ENCODE data around the gene ZBTB2. TPM values are rescaled to one million over a fixed set of nuclear protein-coding genes. Genes with fewer than 3 reads are reported as not detected.

Gene ZBTB2
- total and polyA plus RNA-seq, 4 experiments from 2014 or later, result 19.6 to 29.5 (median 26.7) TPM

GRCh38 chr6:151408858-151409257 lies 17.5 kb upstream of the ZBTB2 start:
- CTCF ChIA-PET (ENCODE audit: partially characterized antibody), result interaction anchor here (5.2 kb wide), 1 partner anchor 68 kb away, joined by 35 read pairs; no protein-coding TSS in a partner anchor
- no peak overlapping the region for H3K4me3 Mint-ChIP-seq

GRCh38 chr6:151403919-151404308 lies 12.6 kb upstream of the ZBTB2 start:
- Mint-ChIP-seq H3K4me1 (peaks cover 28 to 55% (median 42%) of the 10 kb centered on the region in 4 donors), H3K27me3 (no peaks in the 10 kb centered on the region), H3K9me3 (no peaks in the 10 kb centered on the region), H3K36me3 (peaks cover 11 to 34% of the 10 kb centered on the region in 2 donors), H3K27ac (peak overlapping the region in 5 of 7 donors; percentile 4 to 79 (median 50)), H3K4me3 (no peak overlapping the region)
- Histone ChIP-seq H3K9me3 (ENCODE audit: control insufficient read depth in 1 of 2, low read length in 2 of 2) (no peaks in the 10 kb centered on the region), H3K4me3 (ENCODE audit: low read length in 2 of 2) (no peak overlapping the region), H3K27me3 (ENCODE audit: insufficient read depth, low read length) (no peaks in the 10 kb centered on the region), H3K27ac (ENCODE audit: low read depth, low read length) (no peak overlapping the region), H3K4me1 (ENCODE audit: insufficient read depth, low read length) (peaks cover 30% of the 10 kb centered on the region), H3K36me3 (ENCODE audit: insufficient read depth, low read length) (peaks cover 3% of the 10 kb centered on the region)
- ChIA-PET POLR2A (ENCODE audit: partially characterized antibody) (no interaction called here), CTCF (ENCODE audit: partially characterized antibody) (interaction anchor here (1.0 to 5.2 kb wide), 2 partner anchors 69 to 73 kb away, joined by 3 to 35 read pairs; no protein-coding TSS in a partner anchor)
- DNase-seq, result no peak
- intact Hi-C loops (cut with micrococcal nuclease), result no loop called here

More at GRCh38 chr6:151408858-151409257, 17.5 kb upstream of the ZBTB2 start:
- Mint-ChIP-seq H3K27me3 (no peaks in the 10 kb centered on the region), H3K36me3 (peaks cover 14 to 32% of the 10 kb centered on the region in 2 donors), H3K4me1 (peaks cover 20 to 30% (median 26%) of the 10 kb centered on the region in 4 donors), H3K9me3 (no peaks in the 10 kb centered on the region), H3K27ac (peak overlapping the region in 6 of 7 donors; percentile 1 to 79 (median 48))
- no peaks in the 10 kb centered on the region for H3K9me3 ChIP-seq (ENCODE audit: control insufficient read depth in 1 of 2, low read length in 2 of 2)
- intact Hi-C loops (cut with micrococcal nuclease), result no loop called here
- no peak overlapping the region for H3K27ac ChIP-seq (ENCODE audit: low read depth, low read length)
- H3K27me3 ChIP-seq (ENCODE audit: insufficient read depth, low read length), result no peaks in the 10 kb centered on the region
- no peak for DNase-seq
- peaks cover 12% of the 10 kb centered on the region for H3K4me1 ChIP-seq (ENCODE audit: insufficient read depth, low read length)
- POLR2A ChIA-PET (ENCODE audit: partially characterized antibody), result interaction anchor here (1.0 kb wide), 1 partner anchor 43 kb away, joined by 3 read pairs; the partner anchor contains the start of gene RMND1
- peaks cover 8% of the 10 kb centered on the region for H3K36me3 ChIP-seq (ENCODE audit: insufficient read depth, low read length)
- no peak overlapping the region for H3K4me3 ChIP-seq (ENCODE audit: low read length in 2 of 2)

GRCh38 chr6:151402228-151402627 lies 10.9 kb upstream of the ZBTB2 start:
- CTCF ChIA-PET (ENCODE audit: partially characterized antibody), result no interaction called here
- Mint-ChIP-seq H3K4me3 (no peak overlapping the region), H3K27ac (peak overlapping the region in 2 of 7 donors; percentile 54 to 57)

GRCh38 chr6:151400473-151400872 lies 9.1 kb upstream of the ZBTB2 start:
- H3K27ac ChIP-seq (ENCODE audit: low read depth, low read length), result no peak overlapping the region
- H3K4me3 ChIP-seq (ENCODE audit: low read length in 2 of 2), result no peak overlapping the region
- ChIA-PET POLR2A (ENCODE audit: partially characterized antibody) (interaction anchor here (2.5 kb wide), 1 partner anchor 51 kb away, joined by 8 read pairs; the partner anchor contains the start of gene RMND1), CTCF (ENCODE audit: partially characterized antibody) (interaction anchor here (1.0 kb wide), 1 partner anchor 10 kb away, joined by 3 read pairs; no protein-coding TSS in a partner anchor)
- H3K4me3 Mint-ChIP-seq, result peak overlapping the region in 5 of 8 donors; percentile 7 to 29 (median 17)
- intact Hi-C loops (cut with micrococcal nuclease), result loop anchor here (1.0 kb wide), 1 partner anchor 8 kb away; no protein-coding TSS in a partner anchor
- no peaks in the 10 kb centered on the region for H3K9me3 Mint-ChIP-seq
- H3K4me1 Mint-ChIP-seq, result peaks cover 43 to 74% (median 58%) of the 10 kb centered on the region in 4 donors
- no peaks in the 10 kb centered on the region for H3K27me3 Mint-ChIP-seq
- H3K36me3 ChIP-seq (ENCODE audit: insufficient read depth, low read length), result peaks cover 8% of the 10 kb centered on the region
- H3K4me1 ChIP-seq (ENCODE audit: insufficient read depth, low read length), result peaks cover 62% of the 10 kb centered on the region
- no peaks in the 10 kb centered on the region for H3K27me3 ChIP-seq (ENCODE audit: insufficient read depth, low read length)
- no peak for DNase-seq
- peak overlapping the region in 5 of 7 donors; percentile 20 to 90 (median 38) for H3K27ac Mint-ChIP-seq
- no peaks in the 10 kb centered on the region for H3K9me3 ChIP-seq (ENCODE audit: control insufficient read depth in 1 of 2, low read length in 2 of 2)
- peaks cover 8 to 32% of the 10 kb centered on the region in 2 donors for H3K36me3 Mint-ChIP-seq

More at GRCh38 chr6:151402228-151402627, 10.9 kb upstream of the ZBTB2 start:
- POLR2A ChIA-PET (ENCODE audit: partially characterized antibody), result interaction anchor here (1.1 kb wide), 1 partner anchor 11 kb away, joined by 3 read pairs; the partner anchor contains the start of gene ZBTB2
- H3K36me3 ChIP-seq (ENCODE audit: insufficient read depth, low read length), result peaks cover 8% of the 10 kb centered on the region
- H3K27me3 Mint-ChIP-seq, result no peaks in the 10 kb centered on the region
- H3K4me3 ChIP-seq (ENCODE audit: low read length in 2 of 2), result no peak overlapping the region
- peaks cover 5 to 34% of the 10 kb centered on the region in 2 donors for H3K36me3 Mint-ChIP-seq
- no peaks in the 10 kb centered on the region for H3K9me3 Mint-ChIP-seq
- intact Hi-C loops (cut with micrococcal nuclease), result no loop called here
- no peaks in the 10 kb centered on the region for H3K9me3 ChIP-seq (ENCODE audit: control insufficient read depth in 1 of 2, low read length in 2 of 2)
- DNase-seq, result no peak
- peaks cover 46% of the 10 kb centered on the region for H3K4me1 ChIP-seq (ENCODE audit: insufficient read depth, low read length)
- no peak overlapping the region for H3K27ac ChIP-seq (ENCODE audit: low read depth, low read length)
- no peaks in the 10 kb centered on the region for H3K27me3 ChIP-seq (ENCODE audit: insufficient read depth, low read length)
- H3K4me1 Mint-ChIP-seq, result peaks cover 37 to 68% (median 53%) of the 10 kb centered on the region in 4 donors

GRCh38 chr6:151399679-151400078 lies 8.3 kb upstream of the ZBTB2 start:
- Mint-ChIP-seq H3K4me1 (peaks cover 47 to 81% (median 65%) of the 10 kb centered on the region in 4 donors), H3K4me3 (peak overlapping the region in 3 of 8 donors; percentile 17 to 49 (median 29)), H3K27me3 (no peaks in the 10 kb centered on the region), H3K36me3 (peaks cover 8 to 32% of the 10 kb centered on the region in 2 donors), H3K9me3 (no peaks in the 10 kb centered on the region), H3K27ac (peak overlapping the region in 2 of 7 donors; percentile 9 to 14)
- peaks cover 70% of the 10 kb centered on the region for H3K4me1 ChIP-seq (ENCODE audit: insufficient read depth, low read length)
- H3K4me3 ChIP-seq (ENCODE audit: low read length in 2 of 2), result no peak overlapping the region
- intact Hi-C loops (cut with micrococcal nuclease), result loop anchor here (1.0 kb wide), 1 partner anchor 7 kb away; no protein-coding TSS in a partner anchor
- H3K27ac ChIP-seq (ENCODE audit: low read depth, low read length), result no peak overlapping the region
- ChIA-PET POLR2A (ENCODE audit: partially characterized antibody) (interaction anchor here (1.2 to 2.5 kb wide), 2 partner anchors 9 to 52 kb away, joined by 3 to 8 read pairs; partner anchors contain the start of gene RMND1), CTCF (ENCODE audit: partially characterized antibody) (interaction anchor here (0.6 to 1.0 kb wide), 2 partner anchors 9 to 71 kb away, joined by 3 read pairs; no protein-coding TSS in a partner anchor)
- H3K9me3 ChIP-seq (ENCODE audit: control insufficient read depth in 1 of 2, low read length in 2 of 2), result no peaks in the 10 kb centered on the region
- H3K36me3 ChIP-seq (ENCODE audit: insufficient read depth, low read length), result peaks cover 8% of the 10 kb centered on the region
- no peaks in the 10 kb centered on the region for H3K27me3 ChIP-seq (ENCODE audit: insufficient read depth, low read length)
- no peak for DNase-seq

GRCh38 chr6:151393410-151393809 lies 2.1 kb upstream of the ZBTB2 start:
- Histone ChIP-seq H3K27ac (ENCODE audit: low read depth, low read length) (peak overlapping the region; percentile 83), H3K9me3 (ENCODE audit: control insufficient read depth in 1 of 2, low read length in 2 of 2) (no peaks in the 10 kb centered on the region), H3K27me3 (ENCODE audit: insufficient read depth, low read length) (no peaks in the 10 kb centered on the region), H3K36me3 (ENCODE audit: insufficient read depth, low read length) (peaks cover 5% of the 10 kb centered on the region), H3K4me1 (ENCODE audit: insufficient read depth, low read length) (peaks cover 71% of the 10 kb centered on the region), H3K4me3 (ENCODE audit: low read length in 2 of 2) (no peak overlapping the region)
- Mint-ChIP-seq H3K4me3 (peak overlapping the region; percentile 91 to 98 (median 96)), H3K4me1 (peaks cover 47 to 79% (median 60%) of the 10 kb centered on the region in 4 donors), H3K27ac (peak overlapping the region in 6 of 7 donors; percentile 95 to 99 (median 98)), H3K27me3 (peaks cover 0 to 2% of the 10 kb centered on the region in 2 donors), H3K36me3 (peaks cover 3 to 29% of the 10 kb centered on the region in 2 donors), H3K9me3 (peaks cover 0 to 4% (median 0%) of the 10 kb centered on the region in 8 donors)
- POLR2A ChIA-PET (ENCODE audit: partially characterized antibody), result interaction anchor here (1.0 to 3.8 kb wide), 8 partner anchors 13 to 792 kb away, joined by 3 to 16 read pairs (median 4); partner anchors contain the start of gene RMND1
- DNase-seq, result no peak
- intact Hi-C loops (cut with micrococcal nuclease), result loop anchor here (5.0 kb wide), 3 partner anchors 56 to 909 kb away; partner anchors contain the start of gene MTHFD1L
- CTCF ChIA-PET (ENCODE audit: partially characterized antibody), result interaction anchor here (1.1 to 6.3 kb wide), 2 partner anchors 13 to 17 kb away, joined by 4 to 55 read pairs; no protein-coding TSS in a partner anchor

GRCh38 chr6:151392427-151392826 lies 1.1 kb upstream of the ZBTB2 start:
- intact Hi-C loops (cut with micrococcal nuclease), result loop anchor here (1.0 to 5.0 kb wide), 5 partner anchors 8 to 910 kb away; partner anchors contain the start of gene MTHFD1L
- peaks cover 72% of the 10 kb centered on the region for H3K4me1 ChIP-seq (ENCODE audit: insufficient read depth, low read length)
- Mint-ChIP-seq H3K36me3 (peaks cover 3 to 24% of the 10 kb centered on the region in 2 donors), H3K4me3 (peak overlapping the region; percentile 91 to 98 (median 96)), H3K4me1 (peaks cover 44 to 78% (median 59%) of the 10 kb centered on the region in 4 donors), H3K9me3 (peaks cover 0 to 4% (median 0%) of the 10 kb centered on the region in 8 donors), H3K27ac (peak overlapping the region; percentile 95 to 99 (median 98)), H3K27me3 (peaks cover 0 to 2% of the 10 kb centered on the region in 2 donors)
- peak overlapping the region; percentile 53 to 86 for H3K4me3 ChIP-seq (ENCODE audit: low read length in 2 of 2)
- peak overlapping the region; percentile 83 for H3K27ac ChIP-seq (ENCODE audit: low read depth, low read length)
- DNase-seq, result no peak
- no peaks in the 10 kb centered on the region for H3K9me3 ChIP-seq (ENCODE audit: control insufficient read depth in 1 of 2, low read length in 2 of 2)
- POLR2A ChIA-PET (ENCODE audit: partially characterized antibody), result interaction anchor here (1.3 to 1.9 kb wide), 6 partner anchors 14 to 793 kb away, joined by 3 to 9 read pairs (median 4); partner anchors contain the start of gene RMND1
- CTCF ChIA-PET (ENCODE audit: partially characterized antibody), result interaction anchor here (0.6 to 6.3 kb wide), 2 partner anchors 14 to 59 kb away, joined by 3 to 55 read pairs; no protein-coding TSS in a partner anchor
- no peaks in the 10 kb centered on the region for H3K36me3 ChIP-seq (ENCODE audit: insufficient read depth, low read length)
- H3K27me3 ChIP-seq (ENCODE audit: insufficient read depth, low read length), result no peaks in the 10 kb centered on the region

Data from CD4-positive, alpha-beta memory T cell (primary cell).